HL-60 (cell line): Measurements from ENCODE around the gene LCE3A.

Source experiments
- GABPA ChIP-seq: IDR thresholded peaks from 2 replicates; pipeline ENCODE4 v1.6.1; 2012; ENCODE audit warnings: low read depth
- POLR2AphosphoS5 ChIP-seq: IDR thresholded peaks from 2 replicates; pipeline ENCODE4 v1.6.1; 2012; ENCODE audit warnings: low read depth
- SPI1 ChIP-seq: IDR thresholded peaks from 2 replicates; pipeline ENCODE4 v1.6.1; 2012; ENCODE audit warnings: low read depth, mild to moderate bottlenecking, borderline replicate concordance
- TF ChIP-seq, protein P1 (sequence below): IDR thresholded peaks from one replicate; pipeline ENCODE4 v1.5.1; 2011; ENCODE audit warnings: low read length, control low read depth, inconsistent platforms; ENCODE audit not compliant: insufficient read depth
- TF ChIP-seq, protein P2 (sequence below): IDR thresholded peaks from 2 replicates; pipeline ENCODE4 v1.6.1; 2012; ENCODE audit warnings: low read depth; ENCODE audit not compliant: insufficient replicate concordance

DNA sequence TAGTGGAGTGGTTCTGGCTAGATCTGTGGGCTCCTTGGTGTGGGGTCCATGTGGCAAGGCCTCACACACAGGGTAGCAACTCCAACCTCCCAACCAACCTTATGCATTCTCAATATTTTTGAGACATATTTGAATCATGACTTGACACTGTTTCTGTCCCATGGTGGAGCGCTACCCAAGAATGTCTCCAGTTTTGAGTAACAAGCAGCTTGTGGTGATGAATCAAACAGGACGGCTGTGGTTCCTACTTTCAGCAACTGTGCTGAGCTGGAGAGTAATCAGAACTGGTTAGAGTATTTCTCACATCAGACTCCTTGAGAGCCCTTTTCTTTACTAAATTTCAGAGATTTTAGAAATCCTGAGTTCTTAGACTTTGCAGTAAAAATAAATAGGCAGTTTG is 45.7 kb downstream of the LCE3A start:
- TF ChIP-seq, protein P1, sequence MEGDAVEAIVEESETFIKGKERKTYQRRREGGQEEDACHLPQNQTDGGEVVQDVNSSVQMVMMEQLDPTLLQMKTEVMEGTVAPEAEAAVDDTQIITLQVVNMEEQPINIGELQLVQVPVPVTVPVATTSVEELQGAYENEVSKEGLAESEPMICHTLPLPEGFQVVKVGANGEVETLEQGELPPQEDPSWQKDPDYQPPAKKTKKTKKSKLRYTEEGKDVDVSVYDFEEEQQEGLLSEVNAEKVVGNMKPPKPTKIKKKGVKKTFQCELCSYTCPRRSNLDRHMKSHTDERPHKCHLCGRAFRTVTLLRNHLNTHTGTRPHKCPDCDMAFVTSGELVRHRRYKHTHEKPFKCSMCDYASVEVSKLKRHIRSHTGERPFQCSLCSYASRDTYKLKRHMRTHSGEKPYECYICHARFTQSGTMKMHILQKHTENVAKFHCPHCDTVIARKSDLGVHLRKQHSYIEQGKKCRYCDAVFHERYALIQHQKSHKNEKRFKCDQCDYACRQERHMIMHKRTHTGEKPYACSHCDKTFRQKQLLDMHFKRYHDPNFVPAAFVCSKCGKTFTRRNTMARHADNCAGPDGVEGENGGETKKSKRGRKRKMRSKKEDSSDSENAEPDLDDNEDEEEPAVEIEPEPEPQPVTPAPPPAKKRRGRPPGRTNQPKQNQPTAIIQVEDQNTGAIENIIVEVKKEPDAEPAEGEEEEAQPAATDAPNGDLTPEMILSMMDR = no peak
- TF ChIP-seq POLR2AphosphoS5 (no peak), GABPA (no peak), SPI1 (no peak)
- TF ChIP-seq, protein P2, sequence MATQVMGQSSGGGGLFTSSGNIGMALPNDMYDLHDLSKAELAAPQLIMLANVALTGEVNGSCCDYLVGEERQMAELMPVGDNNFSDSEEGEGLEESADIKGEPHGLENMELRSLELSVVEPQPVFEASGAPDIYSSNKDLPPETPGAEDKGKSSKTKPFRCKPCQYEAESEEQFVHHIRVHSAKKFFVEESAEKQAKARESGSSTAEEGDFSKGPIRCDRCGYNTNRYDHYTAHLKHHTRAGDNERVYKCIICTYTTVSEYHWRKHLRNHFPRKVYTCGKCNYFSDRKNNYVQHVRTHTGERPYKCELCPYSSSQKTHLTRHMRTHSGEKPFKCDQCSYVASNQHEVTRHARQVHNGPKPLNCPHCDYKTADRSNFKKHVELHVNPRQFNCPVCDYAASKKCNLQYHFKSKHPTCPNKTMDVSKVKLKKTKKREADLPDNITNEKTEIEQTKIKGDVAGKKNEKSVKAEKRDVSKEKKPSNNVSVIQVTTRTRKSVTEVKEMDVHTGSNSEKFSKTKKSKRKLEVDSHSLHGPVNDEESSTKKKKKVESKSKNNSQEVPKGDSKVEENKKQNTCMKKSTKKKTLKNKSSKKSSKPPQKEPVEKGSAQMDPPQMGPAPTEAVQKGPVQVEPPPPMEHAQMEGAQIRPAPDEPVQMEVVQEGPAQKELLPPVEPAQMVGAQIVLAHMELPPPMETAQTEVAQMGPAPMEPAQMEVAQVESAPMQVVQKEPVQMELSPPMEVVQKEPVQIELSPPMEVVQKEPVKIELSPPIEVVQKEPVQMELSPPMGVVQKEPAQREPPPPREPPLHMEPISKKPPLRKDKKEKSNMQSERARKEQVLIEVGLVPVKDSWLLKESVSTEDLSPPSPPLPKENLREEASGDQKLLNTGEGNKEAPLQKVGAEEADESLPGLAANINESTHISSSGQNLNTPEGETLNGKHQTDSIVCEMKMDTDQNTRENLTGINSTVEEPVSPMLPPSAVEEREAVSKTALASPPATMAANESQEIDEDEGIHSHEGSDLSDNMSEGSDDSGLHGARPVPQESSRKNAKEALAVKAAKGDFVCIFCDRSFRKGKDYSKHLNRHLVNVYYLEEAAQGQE = no peak
